ENCODE measurements around the gene TACR1.

Gene TACR1

DNA sequence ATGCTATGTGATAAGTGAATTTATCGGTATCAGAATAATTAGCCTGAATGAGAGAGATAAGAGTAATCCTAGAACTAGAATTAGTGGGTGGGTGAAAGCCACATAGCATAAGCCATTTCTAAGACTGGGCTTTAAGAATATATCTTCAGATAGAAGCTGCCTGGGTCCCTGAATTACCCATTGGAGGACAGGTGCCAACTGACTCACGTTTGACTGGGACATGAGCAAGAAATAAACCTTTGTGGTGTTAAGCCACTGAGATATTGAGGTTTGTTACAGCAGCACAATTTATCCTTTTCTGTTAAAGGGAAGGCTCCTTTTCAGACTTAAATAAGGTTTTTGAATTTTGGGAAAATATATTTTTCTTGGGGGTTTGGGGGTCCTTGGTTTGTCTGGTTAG lies 145.0 kb downstream of the TACR1 start:
- DNase-seq (ENCODE audit: low read depth) = no peak
- TF ChIP-seq, protein P1, sequence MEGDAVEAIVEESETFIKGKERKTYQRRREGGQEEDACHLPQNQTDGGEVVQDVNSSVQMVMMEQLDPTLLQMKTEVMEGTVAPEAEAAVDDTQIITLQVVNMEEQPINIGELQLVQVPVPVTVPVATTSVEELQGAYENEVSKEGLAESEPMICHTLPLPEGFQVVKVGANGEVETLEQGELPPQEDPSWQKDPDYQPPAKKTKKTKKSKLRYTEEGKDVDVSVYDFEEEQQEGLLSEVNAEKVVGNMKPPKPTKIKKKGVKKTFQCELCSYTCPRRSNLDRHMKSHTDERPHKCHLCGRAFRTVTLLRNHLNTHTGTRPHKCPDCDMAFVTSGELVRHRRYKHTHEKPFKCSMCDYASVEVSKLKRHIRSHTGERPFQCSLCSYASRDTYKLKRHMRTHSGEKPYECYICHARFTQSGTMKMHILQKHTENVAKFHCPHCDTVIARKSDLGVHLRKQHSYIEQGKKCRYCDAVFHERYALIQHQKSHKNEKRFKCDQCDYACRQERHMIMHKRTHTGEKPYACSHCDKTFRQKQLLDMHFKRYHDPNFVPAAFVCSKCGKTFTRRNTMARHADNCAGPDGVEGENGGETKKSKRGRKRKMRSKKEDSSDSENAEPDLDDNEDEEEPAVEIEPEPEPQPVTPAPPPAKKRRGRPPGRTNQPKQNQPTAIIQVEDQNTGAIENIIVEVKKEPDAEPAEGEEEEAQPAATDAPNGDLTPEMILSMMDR (IDR thresholded peaks at IDR 0.05; ENCODE audit: insufficient read depth, low read depth, low read length, missing control alignments) = no peak
- no peak overlapping the region for H3K4me3 ChIP-seq (ENCODE audit: low read length)

DNA sequence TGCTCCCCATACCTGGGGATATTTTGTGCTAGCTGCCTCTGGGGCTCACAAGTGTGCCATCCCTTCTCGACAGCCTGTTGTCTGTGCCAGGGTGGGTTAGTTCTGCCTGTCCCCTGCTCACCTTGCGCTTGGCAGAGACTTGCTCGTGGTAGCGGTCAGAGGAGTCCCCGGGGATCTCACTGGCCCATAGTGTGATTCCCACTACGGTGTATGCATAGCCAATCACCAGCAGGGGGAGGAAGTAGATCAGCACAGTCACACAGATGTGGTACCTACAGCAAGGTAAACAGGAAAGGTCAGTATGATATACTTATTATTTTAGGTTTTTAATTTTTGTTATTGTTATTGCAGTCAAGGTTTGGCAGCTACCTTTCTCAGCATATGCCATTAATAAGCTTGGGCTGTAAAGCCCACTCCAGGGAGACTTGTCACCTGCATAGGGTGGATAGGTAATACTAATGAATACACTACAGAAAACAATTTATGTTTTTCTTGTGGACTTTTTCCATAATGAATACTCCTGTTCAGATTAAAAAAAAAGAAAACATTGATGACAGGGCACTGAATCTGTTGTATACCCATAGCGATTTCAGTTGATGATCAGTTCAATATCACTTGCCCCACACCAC lies 145.7 kb downstream of the TACR1 start:
- H3K4me3 ChIP-seq (ENCODE audit: low read length) = no peak overlapping the region
- TF ChIP-seq, protein P1 (IDR thresholded peaks at IDR 0.05; ENCODE audit: insufficient read depth, low read depth, low read length, missing control alignments) = peak; percentile 95
- DNase-seq (ENCODE audit: low read depth) = peak; percentile 64

DNA sequence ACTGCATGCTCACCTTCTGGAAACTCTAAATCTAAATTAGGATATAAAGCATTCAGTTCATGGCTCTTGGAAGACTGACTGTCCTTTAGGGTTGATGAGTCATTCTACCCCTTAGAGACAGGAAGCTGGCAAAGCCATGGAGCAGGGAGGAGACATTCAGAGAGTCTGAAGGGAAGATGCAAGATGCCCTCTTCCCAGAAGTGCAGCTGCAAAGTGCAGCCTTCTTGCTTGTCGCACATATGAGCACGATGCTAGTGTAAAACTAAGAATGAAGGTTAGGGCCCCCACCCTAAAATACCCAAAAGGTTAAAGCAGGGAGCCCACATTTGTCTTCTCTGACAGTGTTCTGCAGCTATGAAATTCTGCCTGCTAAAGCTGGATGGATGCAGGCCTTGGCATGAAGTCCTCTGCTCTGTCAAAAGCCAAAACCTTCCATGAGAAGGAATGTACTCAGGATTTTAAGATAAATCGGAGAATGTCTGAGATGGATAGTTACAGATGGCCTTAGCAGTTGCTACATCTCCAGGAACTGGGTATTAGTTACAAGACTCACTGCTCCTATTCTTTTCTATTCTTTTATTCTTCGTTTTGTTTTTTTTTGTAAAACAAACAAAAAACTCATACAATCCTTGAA lies 151.2 kb downstream of the TACR1 start:
- TF ChIP-seq, protein P1 (IDR thresholded peaks at IDR 0.05; ENCODE audit: insufficient read depth, low read depth, low read length, missing control alignments) = no peak
- H3K4me3 ChIP-seq (ENCODE audit: low read length) = no peak overlapping the region
- peak; percentile 31 for DNase-seq (ENCODE audit: low read depth)

DNA sequence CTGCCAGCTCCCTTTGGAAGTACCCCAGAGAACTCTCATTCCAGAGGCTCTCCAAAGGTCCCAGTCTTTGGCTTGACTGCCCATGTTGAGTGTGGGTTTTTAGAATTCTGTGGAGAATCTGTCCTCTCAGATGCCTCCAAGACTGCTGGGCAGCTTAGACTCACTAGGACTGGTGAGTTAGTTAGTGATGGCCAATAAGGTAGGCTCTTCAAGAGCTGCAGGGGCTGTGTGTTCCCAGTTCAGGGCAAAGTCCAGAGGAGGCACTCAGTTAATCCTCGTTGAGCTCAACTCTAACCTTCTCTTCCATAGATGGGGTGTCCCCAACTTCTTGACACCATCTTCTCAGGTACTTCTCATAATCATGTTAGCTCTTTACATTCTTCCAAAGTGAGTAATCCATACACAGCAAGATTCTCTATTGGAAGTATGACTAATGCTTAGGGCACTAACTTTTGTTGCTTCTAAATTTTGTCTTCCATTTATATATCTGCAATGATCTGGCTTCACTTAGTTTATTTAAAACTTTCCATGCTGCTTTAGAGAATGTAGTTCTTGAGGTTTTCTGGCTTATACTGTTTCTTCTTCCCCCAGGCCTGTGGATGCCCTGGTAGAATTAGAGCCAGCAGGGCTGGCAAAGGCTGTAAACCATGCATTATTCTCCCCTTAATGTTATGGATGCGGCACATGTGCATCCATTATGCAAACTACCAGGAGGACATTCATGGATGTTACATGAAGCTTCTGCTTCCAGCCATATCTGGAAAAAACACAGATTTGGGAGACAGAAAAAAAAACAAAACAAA lies 151.9 kb downstream of the TACR1 start:
- DNase-seq (ENCODE audit: low read depth) = peak; percentile 59
- TF ChIP-seq, protein P1 (IDR thresholded peaks at IDR 0.05; ENCODE audit: insufficient read depth, low read depth, low read length, missing control alignments) = no peak
- H3K4me3 ChIP-seq (ENCODE audit: low read length) = no peak overlapping the region

DNA sequence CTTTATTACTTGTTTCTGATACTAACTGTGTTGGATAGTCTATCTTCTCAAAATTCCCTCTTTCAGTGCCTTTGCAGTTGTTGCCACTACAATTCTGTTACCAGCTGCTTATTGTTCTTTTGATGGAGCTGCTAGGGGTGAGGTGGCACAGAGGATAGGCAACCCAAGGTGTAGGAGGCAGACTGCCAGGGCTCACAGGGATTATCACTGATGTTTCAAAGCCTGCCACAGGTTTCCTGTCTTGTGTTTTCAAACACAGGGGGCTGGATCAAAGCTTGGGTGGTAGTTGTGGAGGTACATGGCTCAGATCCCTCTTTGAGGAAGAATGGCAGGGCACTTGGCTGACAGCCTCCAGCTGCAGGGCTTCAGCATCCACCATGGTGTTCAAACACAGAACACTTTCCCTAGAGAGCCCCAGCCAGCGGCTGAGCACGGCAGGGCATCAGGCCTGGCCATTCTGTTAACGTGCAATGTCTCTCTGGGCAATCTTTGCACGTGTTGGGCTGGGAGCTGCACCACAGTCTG lies 153.7 kb downstream of the TACR1 start:
- no peak for DNase-seq (ENCODE audit: low read depth)
- no peak overlapping the region for H3K4me3 ChIP-seq (ENCODE audit: low read length)
- TF ChIP-seq, protein P1 (IDR thresholded peaks at IDR 0.05; ENCODE audit: insufficient read depth, low read depth, low read length, missing control alignments) = no peak

DNA sequence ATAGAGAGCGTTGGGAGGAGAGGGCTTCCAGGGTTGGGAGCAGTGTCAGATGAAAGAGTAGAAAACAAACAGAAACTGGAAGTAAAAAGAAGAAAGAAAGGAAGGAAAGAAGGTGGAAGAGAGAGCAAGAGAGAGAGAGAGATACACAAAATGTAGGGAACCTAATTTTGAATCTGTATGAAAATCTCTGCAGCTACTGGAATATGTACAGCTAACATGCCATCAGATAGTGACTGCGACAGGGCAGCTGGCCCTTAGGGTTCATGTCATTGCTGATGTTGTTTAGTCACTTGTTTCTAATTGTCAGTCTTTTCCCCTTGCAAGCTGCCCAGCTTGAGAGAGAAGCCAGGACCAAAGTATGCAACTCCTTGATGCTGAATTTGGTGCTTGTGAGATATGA lies 155.0 kb downstream of the TACR1 start:
- TF ChIP-seq, protein P1 (IDR thresholded peaks at IDR 0.05; ENCODE audit: insufficient read depth, low read depth, low read length, missing control alignments) = no peak
- DNase-seq (ENCODE audit: low read depth) = no peak
- no peak overlapping the region for H3K4me3 ChIP-seq (ENCODE audit: low read length)

Data from epithelial cell of esophagus (primary cell).